Motor neuron (in vitro differentiated cells): ENCODE results near the gene ADRA2B. TPM values are rescaled to one million over a fixed set of nuclear protein-coding genes. Genes with fewer than 3 reads are reported as not detected.

Experiments
- ATAC-seq, 8 experiments: fragments of 200-7000 bp; cut with Tn5 transposase; replicated peaks in 6 of 8; 2 replicates each; pipeline ENCODE4 v1.8.0; 2021; ENCODE audit warnings: mild to moderate bottlenecking in 8 of 8, moderate library complexity in 8 of 8
- H3K27ac ChIP-seq, 2 donors: fragments of 250-450 bp; sonication (Bioruptor Pico); 2 replicates each; pipeline ENCODE4 v1.9.0; 2021; ENCODE audit warnings: antibody characterized with exemption in 2 of 2, mild to moderate bottlenecking in 2 of 2, moderate library complexity in 1 of 2
- H3K4me1 ChIP-seq, 2 donors: fragments of 250-450 bp; sonication (Bioruptor Pico); replicated peaks in 1 of 2; 2 replicates each; pipeline ENCODE4 v1.6.1; 2021; ENCODE audit warnings: antibody characterized with exemption in 2 of 2, mild to moderate bottlenecking in 2 of 2, moderate library complexity in 1 of 2
- H3K4me3 ChIP-seq, 5 donors: fragments of 250-450 bp; sonication (Bioruptor Pico); 2 replicates each; pipeline ENCODE4 v1.9.0; 2021; ENCODE audit warnings: antibody characterized with exemption in 5 of 5, mild to moderate bottlenecking in 5 of 5, moderate library complexity in 4 of 5
- WGBS, 10 experiments: fragments of 450-650 bp; shearing (Covaris generic); methylation state at CpG; one replicate each; pipeline ENCODE4 v1.0.0; 2022; 5-methylcytosine and 5-hydroxymethylcytosine counted together
- in situ Hi-C, 9 experiments: fragments of 400-800 bp; cut with MboI; loops; one replicate each; pipeline ENCODE4 v1.15.0; 2021; ENCODE audit warnings: low sequenced_read_pairs in 9 of 9, low pct_unique_long_range_greater_than_20kb in 2 of 9; ENCODE audit not compliant: unreplicated experiment in 9 of 9
- total RNA-seq, 8 experiments: library from RNA; unstranded; fragments of 300-600 nt; gene quantifications; 2 replicates each; pipeline versions ENCODE4 v1.2.3 to v1.2.4, GENCODE V29; 2022

The ADRA2B gene
- total RNA-seq, 8 experiments from 2014 or later = 0.09 to 0.81 (median 0.20) TPM; not detected in 1

GRCh38 chr2:96115631-96116423 is 544 bp downstream of the ADRA2B start:
- in situ Hi-C loops = loop anchor here in 2 of 9 experiments (25.0 kb wide), 1 partner anchor 104 kb away; no protein-coding TSS in a partner anchor
- 75 to 100% (median 91%) methylated on average over 1 to 30 of the region's 77 CpGs; no CpG with 5 or more reads in 5 of the 10 experiments for WGBS, 10 experiments
- Histone ChIP-seq H3K4me3 (peak overlapping the region; percentile 41 to 50 (median 43)), H3K27ac (no peak overlapping the region), H3K4me1 (no peaks in the 10 kb centered on the region)
- peak in 2 of 8 experiments; percentile 3 to 9 for ATAC-seq

- 80 to 100% (median 94%) methylated on average over 1 to 4 of the region's 24 CpGs; no CpG with 5 or more reads in 3 of the 10 experiments for WGBS, 10 experiments
- no peak for ATAC-seq
- H3K4me1 ChIP-seq = no peaks in the 10 kb centered on the region
- H3K4me3 ChIP-seq = no peak overlapping the region
- no peak overlapping the region for H3K27ac ChIP-seq
- in situ Hi-C loops = loop anchor here in 2 of 9 experiments (25.0 kb wide), 1 partner anchor 103 kb away; no protein-coding TSS in a partner anchor
Observed at GRCh38 chr2:96114903-96115581, 1.3 kb downstream of the ADRA2B start.

- in situ Hi-C loops = loop anchor here in 2 of 9 experiments (25.0 kb wide), 1 partner anchor 102 kb away; no protein-coding TSS in a partner anchor
- WGBS, 10 experiments = 95% methylated on average over 4 of the region's 13 CpGs; no CpG with 5 or more reads in 9 of the 10 experiments
- Histone ChIP-seq H3K4me3 (no peak overlapping the region), H3K4me1 (peaks cover 0 to 4% of the 10 kb centered on the region in 2 donors), H3K27ac (no peak overlapping the region)
- no peak for ATAC-seq
Observed at GRCh38 chr2:96114546-96114902, 1.8 kb downstream of the ADRA2B start.

GRCh38 chr2:96113951-96114350 is 2.4 kb downstream of the ADRA2B start:
- Histone ChIP-seq H3K4me1 (peaks cover 5 to 9% of the 10 kb centered on the region in 2 donors), H3K4me3 (no peak overlapping the region), H3K27ac (no peak overlapping the region)
- no peak for ATAC-seq
- 80 to 100% (median 81%) methylated on average over 1 to 9 of the region's 17 CpGs; no CpG with 5 or more reads in 5 of the 10 experiments for WGBS, 10 experiments
- in situ Hi-C loops = loop anchor here in 2 of 9 experiments (25.0 kb wide), 1 partner anchor 102 kb away; no protein-coding TSS in a partner anchor

GRCh38 chr2:96113367-96113677 is 3.0 kb downstream of the ADRA2B start:
- Histone ChIP-seq H3K27ac (no peak overlapping the region), H3K4me1 (peaks cover 10 to 16% of the 10 kb centered on the region in 2 donors), H3K4me3 (no peak overlapping the region)
- no peak for ATAC-seq
- WGBS, 10 experiments = 100% methylated on average over 1 to 3 of the region's 7 CpGs; no CpG with 5 or more reads in 8 of the 10 experiments
- in situ Hi-C loops = loop anchor here in 2 of 9 experiments (25.0 kb wide), 1 partner anchor 101 kb away; no protein-coding TSS in a partner anchor

- Histone ChIP-seq H3K4me3 (no peak overlapping the region), H3K27ac (no peak overlapping the region), H3K4me1 (peaks cover 10 to 19% of the 10 kb centered on the region in 2 donors)
- ATAC-seq = no peak
- WGBS, 10 experiments = 33 to 80% (median 67%) methylated on average over 3 to 5 of the region's 9 CpGs; no CpG with 5 or more reads in 6 of the 10 experiments
- in situ Hi-C loops = loop anchor here in 2 of 9 experiments (25.0 kb wide), 1 partner anchor 100 kb away; no protein-coding TSS in a partner anchor
Observed at GRCh38 chr2:96112501-96113366, 3.6 kb downstream of the ADRA2B start.

- peak in 1 of 8 experiments; percentile 11 for ATAC-seq
- Histone ChIP-seq H3K4me1 (peaks cover 10 to 19% of the 10 kb centered on the region in 2 donors), H3K27ac (no peak overlapping the region), H3K4me3 (no peak overlapping the region)
- WGBS, 10 experiments = 17 to 100% (median 66%) methylated on average over 1 to 3 of the region's 7 CpGs; no CpG with 5 or more reads in 4 of the 10 experiments
- in situ Hi-C loops = loop anchor here in 2 of 9 experiments (25.0 kb wide), 1 partner anchor 100 kb away; no protein-coding TSS in a partner anchor
Observed at GRCh38 chr2:96111823-96112500, 4.4 kb downstream of the ADRA2B start.

GRCh38 chr2:96111257-96111640 is 5.1 kb downstream of the ADRA2B start:
- H3K27ac ChIP-seq = no peak overlapping the region
- in situ Hi-C loops = loop anchor here in 2 of 9 experiments (25.0 kb wide), 1 partner anchor 99 kb away; no protein-coding TSS in a partner anchor

GRCh38 chr2:96110621-96111256 is 5.6 kb downstream of the ADRA2B start:
- in situ Hi-C loops = loop anchor here in 2 of 9 experiments (25.0 kb wide), 1 partner anchor 98 kb away; no protein-coding TSS in a partner anchor
- ATAC-seq = no peak
- 27 to 100% (median 67%) methylated on average over 1 to 5 of the region's 13 CpGs; no CpG with 5 or more reads in 3 of the 10 experiments for WGBS, 10 experiments
- Histone ChIP-seq H3K27ac (no peak overlapping the region), H3K4me1 (peaks cover 10 to 19% of the 10 kb centered on the region in 2 donors), H3K4me3 (no peak overlapping the region)

More at GRCh38 chr2:96111257-96111640, 5.1 kb downstream of the ADRA2B start:
- 45 to 100% (median 64%) methylated on average over 1 to 4 of the region's 4 CpGs; no CpG with 5 or more reads in 3 of the 10 experiments for WGBS, 10 experiments
- peaks cover 10 to 19% of the 10 kb centered on the region in 2 donors for H3K4me1 ChIP-seq
- H3K4me3 ChIP-seq = no peak overlapping the region
- no peak for ATAC-seq

GRCh38 chr2:96109931-96110511 is 6.3 kb downstream of the ADRA2B start:
- ATAC-seq = no peak
- in situ Hi-C loops = loop anchor here in 2 of 9 experiments (25.0 kb wide), 1 partner anchor 98 kb away; no protein-coding TSS in a partner anchor
- peaks cover 10 to 19% of the 10 kb centered on the region in 2 donors for H3K4me1 ChIP-seq
- no peak overlapping the region for H3K4me3 ChIP-seq
- WGBS, 10 experiments = 20 to 80% methylated on average over 1 of the region's 3 CpGs; no CpG with 5 or more reads in 8 of the 10 experiments
- H3K27ac ChIP-seq = peak overlapping the region in 1 of 2 donors; percentile 83

GRCh38 chr2:96109361-96109680 is 7.0 kb downstream of the ADRA2B start:
- Histone ChIP-seq H3K27ac (peak overlapping the region in 1 of 2 donors; percentile 83), H3K4me1 (peaks cover 10 to 19% of the 10 kb centered on the region in 2 donors), H3K4me3 (no peak overlapping the region)
- 61 to 89% methylated on average over 2 of the region's 3 CpGs; no CpG with 5 or more reads in 8 of the 10 experiments for WGBS, 10 experiments
- in situ Hi-C loops = loop anchor here in 2 of 9 experiments (25.0 kb wide), 1 partner anchor 97 kb away; no protein-coding TSS in a partner anchor
- ATAC-seq = peak in 3 of 8 experiments; percentile 17 to 29 (median 28)
